ENCODE results near the gene RNF149.
A peak's percentile ranks its signal among the peaks of the same experiment; 100 is the strongest.

Gene RNF149

GRCh38 chr2:101311696-101312017 lies 3.2 kb upstream of the RNF149 start:
- H3K4me3 ChIP-seq (ENCODE audit: low read depth, low read length), result no peak overlapping the region
- in situ Hi-C loops (cut with HindIII; ENCODE audit: low sequenced_read_pairs), result no loop called here
- TF ChIP-seq CTCF (IDR thresholded peaks at IDR 0.05; ENCODE audit: low read depth, low read length), result no peak
- no peak for DNase-seq (ENCODE audit: low read depth, low spot score)

- no peak overlapping the region for H3K4me3 ChIP-seq (ENCODE audit: low read depth, low read length)
- no peak for DNase-seq (ENCODE audit: low read depth, low spot score)
- TF ChIP-seq CTCF (IDR thresholded peaks at IDR 0.05; ENCODE audit: low read depth, low read length), result no peak
- in situ Hi-C loops (cut with HindIII; ENCODE audit: low sequenced_read_pairs), result no loop called here
Observed at GRCh38 chr2:101310834-101311695, 2.6 kb upstream of the RNF149 start.

- TF ChIP-seq CTCF (IDR thresholded peaks at IDR 0.05; ENCODE audit: low read depth, low read length), result no peak
- H3K4me3 ChIP-seq (ENCODE audit: low read depth, low read length), result no peak overlapping the region
- DNase-seq (ENCODE audit: low read depth, low spot score), result no peak
- in situ Hi-C loops (cut with HindIII; ENCODE audit: low sequenced_read_pairs), result no loop called here
Observed at GRCh38 chr2:101310090-101310833, 1.8 kb upstream of the RNF149 start.

GRCh38 chr2:101307950-101308431 lies 510 bp downstream of the RNF149 start:
- peak overlapping the region; percentile 80 for H3K4me3 ChIP-seq (ENCODE audit: low read depth, low read length)
- TF ChIP-seq CTCF (IDR thresholded peaks at IDR 0.05; ENCODE audit: low read depth, low read length), result no peak
- in situ Hi-C loops (cut with HindIII; ENCODE audit: low sequenced_read_pairs), result no loop called here
- peak; percentile 17 for DNase-seq (ENCODE audit: low read depth, low spot score)

- peak overlapping the region; percentile 80 for H3K4me3 ChIP-seq (ENCODE audit: low read depth, low read length)
- no peak for TF ChIP-seq CTCF (IDR thresholded peaks at IDR 0.05; ENCODE audit: low read depth, low read length)
- in situ Hi-C loops (cut with HindIII; ENCODE audit: low sequenced_read_pairs), result no loop called here
- DNase-seq (ENCODE audit: low read depth, low spot score), result peak; percentile 8
Observed at GRCh38 chr2:101307503-101307902, 998 bp downstream of the RNF149 start.

- no peak for TF ChIP-seq CTCF (IDR thresholded peaks at IDR 0.05; ENCODE audit: low read depth, low read length)
- no peak for DNase-seq (ENCODE audit: low read depth, low spot score)
- in situ Hi-C loops (cut with HindIII; ENCODE audit: low sequenced_read_pairs), result no loop called here
- peak overlapping the region; percentile 80 for H3K4me3 ChIP-seq (ENCODE audit: low read depth, low read length)
Observed at GRCh38 chr2:101306410-101306809, 2.1 kb downstream of the RNF149 start.

Measured in astrocyte of the spinal cord (primary cell).